ENCODE measurements around the gene SLC1A3.
A peak's percentile ranks its signal among the peaks of the same experiment; 100 is the strongest.

The SLC1A3 gene

GRCh38 chr5:36655161-36655560 is 48.8 kb downstream of the SLC1A3 start:
- DNase-seq (ENCODE audit: low spot score), result peak; percentile 39

- no peak for DNase-seq (ENCODE audit: low spot score)
These were observed 50.1 kb downstream of the SLC1A3 start for GRCh38 chr5:36656556-36656955.

GRCh38 chr5:36657563-36657995 is 51.2 kb downstream of the SLC1A3 start:
- DNase-seq (ENCODE audit: low spot score), result no peak

- no peak for DNase-seq (ENCODE audit: low spot score)
These were observed 51.8 kb downstream of the SLC1A3 start for GRCh38 chr5:36658038-36658756.

- no peak for DNase-seq (ENCODE audit: low spot score)
These were observed 53.0 kb downstream of the SLC1A3 start for GRCh38 chr5:36659411-36659810.

- DNase-seq (ENCODE audit: low spot score), result no peak
These were observed 54.1 kb downstream of the SLC1A3 start for GRCh38 chr5:36660397-36661049.

GRCh38 chr5:36661456-36662220 is 55.2 kb downstream of the SLC1A3 start:
- DNase-seq (ENCODE audit: low spot score), result no peak

GRCh38 chr5:36662291-36662851 is 56.0 kb downstream of the SLC1A3 start:
- no peak for DNase-seq (ENCODE audit: low spot score)

- peak; percentile 42 for DNase-seq (ENCODE audit: low spot score)
These were observed 58.4 kb downstream of the SLC1A3 start for GRCh38 chr5:36664766-36665165.

- no peak for DNase-seq (ENCODE audit: low spot score)
These were observed 59.2 kb downstream of the SLC1A3 start for GRCh38 chr5:36665628-36666027.

- DNase-seq (ENCODE audit: low spot score), result no peak
These were observed 59.9 kb downstream of the SLC1A3 start for GRCh38 chr5:36666274-36666673.

GRCh38 chr5:36666986-36667385 is 60.6 kb downstream of the SLC1A3 start:
- no peak for DNase-seq (ENCODE audit: low spot score)

- DNase-seq (ENCODE audit: low spot score), result no peak
These were observed 61.4 kb downstream of the SLC1A3 start for GRCh38 chr5:36667824-36668223.

- DNase-seq (ENCODE audit: low spot score), result no peak
These were observed 62.7 kb downstream of the SLC1A3 start for GRCh38 chr5:36669015-36669651.

GRCh38 chr5:36670548-36670947 is 64.1 kb downstream of the SLC1A3 start:
- DNase-seq (ENCODE audit: low spot score), result no peak

GRCh38 chr5:36675282-36675681 is 68.9 kb downstream of the SLC1A3 start:
- DNase-seq (ENCODE audit: low spot score), result no peak

- DNase-seq (ENCODE audit: low spot score), result no peak
These were observed 73.0 kb downstream of the SLC1A3 start for GRCh38 chr5:36679221-36679989.

- no peak for DNase-seq (ENCODE audit: low spot score)
These were observed 73.7 kb downstream of the SLC1A3 start for GRCh38 chr5:36680066-36680465.

- no peak for DNase-seq (ENCODE audit: low spot score)
These were observed 75.3 kb downstream of the SLC1A3 start for GRCh38 chr5:36681711-36682110.

GRCh38 chr5:36682499-36682898 is 76.1 kb downstream of the SLC1A3 start:
- DNase-seq (ENCODE audit: low spot score), result no peak

GRCh38 chr5:36683821-36684434 is 77.5 kb downstream of the SLC1A3 start:
- DNase-seq (ENCODE audit: low spot score), result no peak
